Measurements from ENCODE around the gene RFX1. TPM values are rescaled to one million over a fixed set of nuclear protein-coding genes. Genes with fewer than 3 reads are reported as not detected.

Gene RFX1
- total RNA-seq, 1 donor from 2014 or later, result 17.0 TPM

DNA sequence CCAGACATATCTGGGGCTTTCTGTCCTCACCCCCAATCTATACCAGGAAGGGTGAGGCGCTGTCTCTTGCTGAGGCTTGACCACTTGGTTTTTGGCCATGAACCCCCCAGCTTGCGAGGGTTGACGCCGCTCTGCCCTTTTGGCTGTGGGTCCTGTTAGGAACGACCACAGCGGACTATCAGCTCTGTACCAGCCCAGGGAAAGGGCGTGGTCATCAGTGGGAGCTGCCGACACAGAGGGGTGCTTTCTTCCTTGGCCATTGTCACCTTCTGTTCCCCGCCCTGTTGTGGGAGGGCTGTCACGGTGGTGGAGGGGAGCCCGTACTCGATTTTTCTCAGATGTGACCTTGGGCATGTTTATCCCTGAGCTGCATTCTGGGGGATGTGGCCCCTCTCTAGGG, 48.1 kb downstream of the RFX1 start:
- intact Hi-C loops (cut with micrococcal nuclease), result no loop called here
- Mint-ChIP-seq H3K36me3 (ENCODE audit: low read depth) (peaks cover 19% of the 10 kb centered on the region), H3K9me3 (no peaks in the 10 kb centered on the region), H3K27ac (no peak overlapping the region), H3K4me3 (no peak overlapping the region), H3K27me3 (ENCODE audit: insufficient read depth) (no peaks in the 10 kb centered on the region), H3K4me1 (ENCODE audit: low read depth) (peaks cover 10% of the 10 kb centered on the region)
- DNase-seq (ENCODE audit: low spot score), result no peak

DNA sequence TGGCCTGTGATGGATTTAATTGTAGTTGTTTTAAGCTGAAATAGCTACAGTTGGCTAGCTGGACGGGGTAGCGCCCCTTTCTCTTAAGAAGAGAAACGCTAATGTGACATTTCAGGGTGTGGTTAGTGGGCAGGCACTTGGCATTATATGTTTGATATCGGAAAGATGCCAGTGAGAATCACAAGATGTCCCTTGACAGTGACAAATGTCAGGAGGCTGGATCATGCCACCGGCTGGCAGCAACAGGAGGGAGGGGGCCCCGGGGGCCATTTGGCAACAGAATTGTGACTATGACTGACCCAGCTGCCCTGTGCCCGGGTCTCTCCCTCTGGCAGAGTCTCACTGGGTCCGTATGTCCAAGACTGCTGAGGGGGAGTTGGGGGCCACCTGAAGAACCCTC, 49.1 kb downstream of the RFX1 start:
- no peak overlapping the region for H3K27ac Mint-ChIP-seq

DNA sequence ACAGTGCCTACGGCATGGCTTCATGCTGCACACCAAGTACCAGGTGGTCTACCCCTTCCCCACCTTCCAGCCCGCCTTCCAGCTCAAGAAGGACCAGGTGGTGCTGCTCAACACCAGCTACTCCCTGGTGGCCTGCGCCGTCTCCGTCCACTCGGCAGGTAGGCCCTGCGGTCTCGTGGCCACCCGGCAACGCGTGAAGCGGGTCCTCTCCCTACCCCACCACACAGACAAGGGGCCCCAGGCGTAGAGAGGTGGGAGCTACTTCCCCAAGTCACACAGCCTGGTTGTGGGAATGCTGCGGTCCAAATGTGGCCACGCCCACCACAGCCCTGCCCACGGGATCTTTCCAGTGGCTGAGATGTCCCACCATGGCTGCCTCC, 49.8 kb downstream of the RFX1 start:
- no peaks in the 10 kb centered on the region for H3K9me3 Mint-ChIP-seq

More for the DNA sequence above, 49.1 kb downstream of the RFX1 start:
- no peak for DNase-seq (ENCODE audit: low spot score)
- peaks cover 19% of the 10 kb centered on the region for H3K36me3 Mint-ChIP-seq (ENCODE audit: low read depth)
- peaks cover 11% of the 10 kb centered on the region for H3K4me1 Mint-ChIP-seq (ENCODE audit: low read depth)
- intact Hi-C loops (cut with micrococcal nuclease), result no loop called here
- H3K9me3 Mint-ChIP-seq, result no peaks in the 10 kb centered on the region
- no peak overlapping the region for H3K4me3 Mint-ChIP-seq
- no peaks in the 10 kb centered on the region for H3K27me3 Mint-ChIP-seq (ENCODE audit: insufficient read depth)

DNA sequence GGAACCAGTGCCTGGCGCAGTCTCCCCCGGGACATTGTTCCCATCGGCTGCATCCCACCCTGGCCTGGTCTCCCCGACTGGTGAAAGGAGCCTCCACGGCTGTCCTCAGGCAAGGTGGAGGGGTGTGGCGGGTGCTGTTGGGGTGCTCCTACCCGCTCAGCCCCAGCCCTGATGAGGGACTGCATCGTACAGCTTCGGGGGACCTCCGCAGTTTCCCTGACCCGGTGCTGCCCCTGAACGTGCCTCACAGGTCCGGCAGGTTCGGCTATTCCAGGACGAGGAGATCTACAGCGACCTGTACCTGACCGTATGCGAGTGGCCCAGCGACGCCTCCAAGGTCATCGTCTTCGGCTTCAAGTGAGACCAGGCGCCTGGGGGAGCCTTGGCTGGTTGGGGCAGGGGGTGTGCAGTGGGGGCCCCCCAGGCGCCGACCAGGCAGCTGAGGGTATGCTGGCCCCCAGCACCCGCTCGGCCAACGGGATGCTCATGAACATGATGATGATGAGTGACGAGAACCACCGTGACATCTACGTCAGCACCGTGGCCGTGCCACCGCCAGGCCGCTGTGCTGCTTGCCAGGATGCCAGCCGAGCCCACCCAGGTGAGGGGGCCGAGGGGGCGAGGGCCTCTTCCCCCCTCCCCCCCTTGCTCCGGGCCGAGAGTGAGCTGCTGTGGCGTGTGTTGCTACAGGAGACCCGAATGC, 50.3 kb downstream of the RFX1 start:
- Mint-ChIP-seq H3K9me3 (no peaks in the 10 kb centered on the region), H3K36me3 (ENCODE audit: low read depth) (peaks cover 13% of the 10 kb centered on the region), H3K4me1 (ENCODE audit: low read depth) (peaks cover 17% of the 10 kb centered on the region), H3K4me3 (no peak overlapping the region), H3K27me3 (ENCODE audit: insufficient read depth) (no peaks in the 10 kb centered on the region), H3K27ac (no peak overlapping the region)
- intact Hi-C loops (cut with micrococcal nuclease), result no loop called here
- no peak for DNase-seq (ENCODE audit: low spot score)

More for the DNA sequence above, 49.8 kb downstream of the RFX1 start:
- no peaks in the 10 kb centered on the region for H3K27me3 Mint-ChIP-seq (ENCODE audit: insufficient read depth)
- intact Hi-C loops (cut with micrococcal nuclease), result no loop called here
- DNase-seq (ENCODE audit: low spot score), result no peak
- no peak overlapping the region for H3K27ac Mint-ChIP-seq
- H3K4me3 Mint-ChIP-seq, result no peak overlapping the region
- peaks cover 15% of the 10 kb centered on the region for H3K36me3 Mint-ChIP-seq (ENCODE audit: low read depth)
- H3K4me1 Mint-ChIP-seq (ENCODE audit: low read depth), result peaks cover 17% of the 10 kb centered on the region

DNA sequence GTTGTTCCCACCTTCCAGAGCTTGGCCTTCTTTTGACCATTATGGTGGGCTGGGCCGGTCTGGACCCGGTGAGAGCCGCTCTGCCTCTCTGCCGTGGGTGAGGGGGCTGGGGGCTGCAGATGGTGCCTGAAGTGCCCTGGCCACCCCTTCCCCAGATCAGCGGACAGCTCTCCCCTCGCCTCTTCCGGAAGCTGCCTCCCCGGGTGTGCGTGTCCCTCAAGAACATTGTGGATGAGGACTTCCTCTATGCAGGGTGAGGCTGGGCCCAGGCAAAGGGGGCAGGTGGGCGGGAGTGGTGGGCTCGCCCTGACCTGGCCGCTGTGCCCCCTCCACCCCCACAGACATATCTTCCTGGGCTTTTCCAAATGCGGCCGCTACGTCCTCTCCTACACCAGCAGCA, 51.9 kb downstream of the RFX1 start:
- Mint-ChIP-seq H3K9me3 (no peaks in the 10 kb centered on the region), H3K27me3 (ENCODE audit: insufficient read depth) (no peaks in the 10 kb centered on the region), H3K27ac (no peak overlapping the region), H3K36me3 (ENCODE audit: low read depth) (peaks cover 10% of the 10 kb centered on the region), H3K4me1 (ENCODE audit: low read depth) (peaks cover 17% of the 10 kb centered on the region), H3K4me3 (peak overlapping the region; percentile 88)
- intact Hi-C loops (cut with micrococcal nuclease), result loop anchor here (5.0 kb wide), 1 partner anchor 157 kb away; the partner anchor contains the start of gene ZSWIM4
- no peak for DNase-seq (ENCODE audit: low spot score)

DNA sequence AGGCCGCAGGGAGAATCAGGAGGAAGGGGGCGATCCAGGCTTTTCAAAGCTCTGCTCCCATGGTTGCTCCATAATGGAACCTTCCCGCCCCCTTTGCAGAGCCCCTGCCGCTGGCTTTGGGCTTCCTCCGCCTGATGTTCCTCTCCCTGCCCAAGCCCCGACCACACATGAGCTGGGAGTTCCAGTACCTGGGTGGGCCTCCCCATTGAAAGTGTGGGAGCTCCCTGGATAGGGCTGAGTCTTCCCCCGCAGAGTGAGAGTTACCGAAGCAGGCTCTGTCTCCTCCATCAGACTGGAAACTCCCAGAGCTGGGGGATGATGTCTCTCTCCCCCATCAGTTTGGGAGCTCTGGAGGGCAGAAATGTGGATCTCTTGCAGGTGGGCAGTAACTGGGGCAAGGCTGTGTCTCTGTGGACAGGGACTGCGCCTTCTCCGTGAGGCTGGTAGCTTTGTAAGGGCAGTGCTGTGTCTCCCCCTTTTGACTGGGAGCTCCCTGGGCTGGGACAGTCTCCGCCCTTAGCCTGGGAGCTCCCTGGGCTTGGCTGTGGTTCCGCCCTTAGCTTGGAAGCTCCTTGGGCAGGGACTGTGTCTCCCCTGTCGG, 53.1 kb downstream of the RFX1 start:
- intact Hi-C loops (cut with micrococcal nuclease), result loop anchor here (1.0 to 5.0 kb wide), 8 partner anchors 33 to 184 kb away; partner anchors contain the start of genes BRME1, CC2D1A, MISP3 and RFX1
- no peak for DNase-seq (ENCODE audit: low spot score)
- no peaks in the 10 kb centered on the region for H3K27me3 Mint-ChIP-seq (ENCODE audit: insufficient read depth)
- peak overlapping the region; percentile 63 for H3K27ac Mint-ChIP-seq
- H3K4me1 Mint-ChIP-seq (ENCODE audit: low read depth), result peaks cover 17% of the 10 kb centered on the region
- H3K4me3 Mint-ChIP-seq, result peak overlapping the region; percentile 88
- peaks cover 10% of the 10 kb centered on the region for H3K36me3 Mint-ChIP-seq (ENCODE audit: low read depth)
- no peaks in the 10 kb centered on the region for H3K9me3 Mint-ChIP-seq

DNA sequence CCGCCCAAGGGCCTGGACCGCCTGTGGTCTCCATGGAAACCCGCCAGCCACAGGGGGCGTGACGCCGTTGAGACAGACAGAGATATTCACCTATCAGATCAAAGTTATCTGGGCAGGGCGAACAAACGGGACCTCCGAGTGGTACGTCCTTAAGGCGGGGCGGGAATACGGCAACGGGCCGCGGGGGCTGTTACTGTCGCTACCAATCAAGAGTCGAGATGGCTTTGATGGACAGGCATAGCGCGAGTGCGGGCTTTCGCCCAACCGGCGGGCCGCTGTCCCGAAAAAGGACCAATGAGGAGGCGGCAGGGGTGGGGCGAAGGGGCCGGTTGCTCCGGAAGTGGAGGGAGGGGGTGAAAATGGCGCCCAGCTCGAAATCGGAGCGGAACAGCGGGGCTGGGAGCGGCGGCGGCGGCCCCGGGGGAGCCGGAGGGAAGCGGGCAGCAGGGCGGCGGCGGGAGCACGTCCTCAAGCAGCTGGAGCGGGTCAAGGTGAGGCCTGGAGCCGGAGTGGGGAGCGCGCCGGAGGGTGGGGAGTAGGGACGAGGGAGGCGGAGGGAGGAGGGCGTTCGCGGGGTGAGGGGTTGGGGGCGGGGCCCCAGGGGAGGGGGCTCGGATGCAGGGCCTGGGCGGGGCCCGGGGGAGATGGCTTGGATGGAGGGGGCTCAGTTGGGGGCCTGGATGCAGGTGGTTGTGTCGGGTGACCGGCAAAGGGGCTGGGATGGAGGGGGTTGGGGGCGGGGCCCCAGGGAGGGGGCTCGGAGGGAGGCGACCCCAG, 53.8 kb downstream of the RFX1 start, which contains the start of gene DCAF15:
Gene DCAF15, plus strand, starts transcription at position 356 of the 777 bp plus-strand sequence. Its CDS starts 4 bp downstream, at position 360.
- intact Hi-C loops (cut with micrococcal nuclease), result loop anchor here (1.0 to 5.0 kb wide), 8 partner anchors 34 to 185 kb away; partner anchors contain the start of genes BRME1, CC2D1A, MISP3 and RFX1
- Mint-ChIP-seq H3K4me1 (ENCODE audit: low read depth) (peaks cover 17% of the 10 kb centered on the region), H3K27me3 (ENCODE audit: insufficient read depth) (no peaks in the 10 kb centered on the region), H3K9me3 (no peaks in the 10 kb centered on the region), H3K4me3 (peak within 1 kb of the TSS; percentile 96), H3K27ac (peak within 1 kb of the TSS; percentile 86), H3K36me3 (ENCODE audit: low read depth) (peaks cover 10% of the 10 kb centered on the region)
- DNase-seq (ENCODE audit: low spot score), result peak; percentile 99

DNA sequence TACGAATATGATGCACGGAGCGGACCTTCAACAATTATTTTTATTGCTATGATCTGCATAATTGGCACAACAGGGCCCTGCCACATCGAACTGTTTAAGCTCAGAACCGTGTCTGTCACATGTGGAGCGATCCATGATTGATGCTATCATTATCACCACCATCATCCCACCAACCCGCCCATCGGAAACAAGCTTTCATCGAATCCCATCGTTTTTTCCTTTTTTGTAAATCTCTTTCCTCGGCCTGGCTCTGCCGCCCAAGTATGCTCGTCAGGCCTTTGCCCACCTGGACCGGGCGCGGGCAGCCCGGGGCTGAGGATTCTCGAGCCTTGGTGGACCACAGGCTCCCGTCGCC, 54.3 kb downstream of the RFX1 start:
- Mint-ChIP-seq H3K4me3 (peak overlapping the region; percentile 96), H3K9me3 (no peaks in the 10 kb centered on the region), H3K36me3 (ENCODE audit: low read depth) (peaks cover 8% of the 10 kb centered on the region), H3K27me3 (ENCODE audit: insufficient read depth) (no peaks in the 10 kb centered on the region), H3K27ac (peak overlapping the region; percentile 86), H3K4me1 (ENCODE audit: low read depth) (peaks cover 17% of the 10 kb centered on the region)
- no peak for DNase-seq (ENCODE audit: low spot score)
- intact Hi-C loops (cut with micrococcal nuclease), result loop anchor here (1.0 to 5.0 kb wide), 8 partner anchors 35 to 186 kb away; partner anchors contain the start of genes BRME1, CC2D1A, MISP3 and RFX1

DNA sequence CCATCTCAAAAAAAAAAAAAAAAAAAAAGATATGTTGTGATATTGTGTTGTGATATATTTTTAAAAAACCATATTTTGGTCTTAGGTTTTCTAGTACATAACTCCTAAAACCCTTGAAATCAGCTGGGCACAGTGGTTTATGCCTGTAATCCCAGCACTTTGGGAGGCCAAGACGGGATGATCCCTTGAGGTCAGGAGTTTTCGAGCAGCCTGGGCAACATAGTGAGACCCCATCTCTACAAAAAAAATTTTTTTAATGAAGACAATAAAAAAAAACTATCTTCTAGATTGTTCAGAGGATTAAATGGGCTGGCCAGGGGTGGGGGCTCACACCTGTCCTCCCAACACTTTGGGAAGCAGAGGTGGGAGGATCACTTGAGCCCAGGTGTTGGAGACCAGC, 55.1 kb downstream of the RFX1 start:
- intact Hi-C loops (cut with micrococcal nuclease), result loop anchor here (5.0 kb wide), 1 partner anchor 154 kb away; the partner anchor contains the start of gene ZSWIM4
- peaks cover 17% of the 10 kb centered on the region for H3K4me1 Mint-ChIP-seq (ENCODE audit: low read depth)
- no peaks in the 10 kb centered on the region for H3K27me3 Mint-ChIP-seq (ENCODE audit: insufficient read depth)
- H3K9me3 Mint-ChIP-seq, result no peaks in the 10 kb centered on the region
- DNase-seq (ENCODE audit: low spot score), result no peak
- no peak overlapping the region for H3K27ac Mint-ChIP-seq
- H3K36me3 Mint-ChIP-seq (ENCODE audit: low read depth), result peaks cover 4% of the 10 kb centered on the region
- no peak overlapping the region for H3K4me3 Mint-ChIP-seq

DNA sequence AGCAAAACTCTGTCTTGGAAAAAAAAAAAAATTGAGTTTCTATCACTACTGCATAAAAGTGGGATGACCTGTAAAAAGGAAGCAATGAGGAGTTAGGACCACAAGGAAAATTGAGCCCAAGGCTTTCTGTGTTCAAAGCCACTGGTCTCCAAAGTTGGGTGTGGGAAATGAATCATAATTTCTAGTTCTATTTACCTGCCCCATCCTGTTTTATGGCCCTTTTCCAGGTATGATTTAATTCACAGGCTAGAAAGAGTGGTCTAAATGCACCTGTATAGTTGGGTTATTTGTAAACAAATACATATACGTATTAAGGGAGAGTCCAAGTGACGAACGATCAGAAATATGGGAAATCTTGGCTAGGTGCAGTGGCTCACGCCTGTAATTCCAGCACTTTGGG, 59.7 kb downstream of the RFX1 start:
- no peak for DNase-seq (ENCODE audit: low spot score)
- intact Hi-C loops (cut with micrococcal nuclease), result no loop called here
- H3K4me1 Mint-ChIP-seq (ENCODE audit: low read depth), result no peaks in the 10 kb centered on the region
- no peak overlapping the region for H3K4me3 Mint-ChIP-seq
- H3K36me3 Mint-ChIP-seq (ENCODE audit: low read depth), result no peaks in the 10 kb centered on the region
- H3K27ac Mint-ChIP-seq, result no peak overlapping the region
- no peaks in the 10 kb centered on the region for H3K9me3 Mint-ChIP-seq
- H3K27me3 Mint-ChIP-seq (ENCODE audit: insufficient read depth), result peaks cover 2% of the 10 kb centered on the region

DNA sequence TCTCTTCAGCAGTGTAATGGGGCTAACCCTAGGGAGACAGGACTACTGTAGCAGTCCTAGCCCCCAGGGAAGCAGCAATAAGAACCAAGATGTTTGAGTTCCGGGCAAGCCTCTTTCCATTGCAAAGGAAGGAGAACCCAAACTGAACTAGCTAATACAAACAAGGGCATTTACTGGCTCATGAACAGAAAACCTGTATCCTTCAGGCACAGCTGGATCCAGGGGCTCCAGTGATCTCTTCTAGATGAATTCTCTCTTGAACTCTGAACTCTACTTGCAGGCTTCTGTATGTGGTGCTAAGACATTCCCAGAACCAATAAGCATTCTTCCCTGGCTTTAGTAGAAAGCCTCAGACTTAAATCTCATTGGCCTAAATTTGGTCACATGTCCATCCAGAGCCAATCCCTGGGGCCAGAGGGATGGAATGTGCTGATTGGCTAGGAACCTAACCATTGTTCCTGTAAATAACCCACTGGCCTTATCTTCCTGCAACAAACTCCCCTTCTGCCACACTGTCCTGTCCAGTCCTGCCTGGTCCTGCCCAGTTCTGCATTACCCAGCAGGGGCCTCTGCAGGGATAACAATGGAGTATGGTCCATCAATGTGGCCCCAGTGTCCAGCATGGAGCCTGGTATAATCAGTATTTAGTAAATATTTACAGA, 64.0 kb downstream of the RFX1 start:
- no peak for DNase-seq (ENCODE audit: low spot score)
- no peak overlapping the region for H3K4me3 Mint-ChIP-seq
- no peaks in the 10 kb centered on the region for H3K9me3 Mint-ChIP-seq
- peaks cover 5% of the 10 kb centered on the region for H3K27me3 Mint-ChIP-seq (ENCODE audit: insufficient read depth)
- H3K36me3 Mint-ChIP-seq (ENCODE audit: low read depth), result no peaks in the 10 kb centered on the region
- no peaks in the 10 kb centered on the region for H3K4me1 Mint-ChIP-seq (ENCODE audit: low read depth)
- no peak overlapping the region for H3K27ac Mint-ChIP-seq
- intact Hi-C loops (cut with micrococcal nuclease), result no loop called here

DNA sequence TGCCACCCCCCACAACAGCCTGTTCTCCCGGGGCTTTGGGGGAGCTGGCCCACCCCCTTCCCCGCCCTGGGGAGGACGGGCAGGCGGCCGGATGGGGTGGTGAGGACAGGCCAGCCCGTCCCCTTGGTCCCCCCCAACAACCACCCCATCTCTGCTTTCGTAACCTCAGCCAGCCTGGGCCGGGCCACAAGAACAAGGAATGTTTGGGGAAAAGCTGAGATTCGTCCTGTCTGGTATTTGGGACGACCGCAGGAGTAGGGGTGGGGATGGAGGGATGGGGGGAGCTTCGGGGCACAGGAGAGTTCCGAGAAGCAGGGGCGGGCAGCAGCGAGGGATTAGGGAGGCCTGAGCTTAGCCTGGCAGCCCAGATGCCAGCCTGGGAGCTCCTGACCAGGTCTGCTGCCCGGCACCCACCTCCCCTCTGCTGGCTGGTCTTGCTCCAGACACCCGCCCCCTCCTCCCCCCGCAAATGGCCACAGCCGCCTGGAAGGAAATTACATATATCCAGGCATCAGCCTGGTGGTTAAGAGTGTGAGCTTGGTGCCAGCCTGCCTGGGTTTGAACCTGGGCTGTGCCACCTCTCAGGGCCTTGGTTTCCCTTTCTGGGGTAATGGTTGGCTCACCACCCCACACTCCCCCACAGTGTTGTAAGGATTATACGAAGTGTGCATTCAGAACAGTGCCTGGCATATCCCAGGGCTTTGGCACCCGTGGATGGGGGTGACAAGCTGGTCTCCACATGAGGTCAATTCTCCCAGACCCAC, 67.6 kb downstream of the RFX1 start, which contains the start of gene PODNL1:
Gene PODNL1, minus strand, starts transcription at position 117 of the 764 bp plus-strand sequence. CDS start 236 bp downstream, outside the sequence.
- intact Hi-C loops (cut with micrococcal nuclease), result no loop called here
- peaks cover 7% of the 10 kb centered on the region for H3K27me3 Mint-ChIP-seq (ENCODE audit: insufficient read depth)
- no peak within 1 kb of the TSS for H3K27ac Mint-ChIP-seq

More for the DNA sequence above, 67.6 kb downstream of the RFX1 start, which contains the start of gene PODNL1:
- H3K9me3 Mint-ChIP-seq, result no peaks in the 10 kb centered on the region
- H3K36me3 Mint-ChIP-seq (ENCODE audit: low read depth), result no peaks in the 10 kb centered on the region
- no peak for DNase-seq (ENCODE audit: low spot score)
- H3K4me3 Mint-ChIP-seq, result no peak within 1 kb of the TSS
- no peaks in the 10 kb centered on the region for H3K4me1 Mint-ChIP-seq (ENCODE audit: low read depth)
